Mesodermal cell (in vitro differentiated cells): ENCODE data around the gene ACVR2A.

Experiments used
- H3K27ac ChIP-seq: 2 replicates; pipeline ENCODE4 v1.7.0; 2013; ENCODE audit warnings: mild to moderate bottlenecking, low read depth, low read length, moderate library complexity; ENCODE audit not compliant: severe bottlenecking
- H3K36me3 ChIP-seq: 2 replicates; pipeline ENCODE4 v1.7.1; 2013; ENCODE audit warnings: mild to moderate bottlenecking, low read length, moderate library complexity; ENCODE audit not compliant: control insufficient read depth, insufficient read depth
- H3K4me1 ChIP-seq: one replicate; pipeline ENCODE4 v1.7.1; 2013; ENCODE audit warnings: mild to moderate bottlenecking, low read length; ENCODE audit not compliant: insufficient read depth, control insufficient read depth, poor library complexity, severe bottlenecking
- H3K4me3 ChIP-seq: 2 replicates; pipeline ENCODE4 v1.7.0; 2013; ENCODE audit warnings: low read length, control low read depth, mild to moderate bottlenecking; ENCODE audit not compliant: insufficient read depth, poor library complexity, severe bottlenecking; ENCODE audit errors: extremely low read depth
- H3K9me3 ChIP-seq: 2 replicates; pipeline ENCODE4 v1.7.1; 2013; ENCODE audit warnings: mild to moderate bottlenecking, low read length, moderate library complexity; ENCODE audit not compliant: control insufficient read depth
- WGBS, 2 experiments: methylation state at CpG; one replicate each; pipeline ENCODE4 v1.1.5; 2013; ENCODE audit warnings: missing lambda C conversion rate in 2 of 2; ENCODE audit not compliant: insufficient coverage in 2 of 2; 5-methylcytosine and 5-hydroxymethylcytosine counted together

ACVR2A gene

GRCh38 chr2:147884830-147885229, 40.0 kb downstream of the ACVR2A start:
- Histone ChIP-seq H3K36me3 (no peaks in the 10 kb centered on the region), H3K27ac (no peak overlapping the region), H3K4me3 (no peak overlapping the region), H3K9me3 (no peaks in the 10 kb centered on the region), H3K4me1 (no peaks in the 10 kb centered on the region)

GRCh38 chr2:147886136-147886535, 41.3 kb downstream of the ACVR2A start:
- no peaks in the 10 kb centered on the region for H3K9me3 ChIP-seq
- no peaks in the 10 kb centered on the region for H3K4me1 ChIP-seq
- H3K4me3 ChIP-seq: no peak overlapping the region
- H3K27ac ChIP-seq: no peak overlapping the region
- no peaks in the 10 kb centered on the region for H3K36me3 ChIP-seq
- WGBS, 2 experiments: 100% methylated on average over 1 of the region's 2 CpGs; no CpG with 5 or more reads in 1 of the 2 experiments

- Histone ChIP-seq H3K4me3 (no peak overlapping the region), H3K4me1 (no peaks in the 10 kb centered on the region), H3K27ac (no peak overlapping the region), H3K9me3 (no peaks in the 10 kb centered on the region), H3K36me3 (no peaks in the 10 kb centered on the region)
- no CpG with 5 or more reads among the region's 3 CpGs for WGBS, 2 experiments
These were observed 43.9 kb downstream of the ACVR2A start for GRCh38 chr2:147888680-147889079.

- Histone ChIP-seq H3K4me1 (no peaks in the 10 kb centered on the region), H3K9me3 (no peaks in the 10 kb centered on the region), H3K27ac (no peak overlapping the region), H3K4me3 (no peak overlapping the region), H3K36me3 (peaks cover 8% of the 10 kb centered on the region)
- 60 to 100% methylated on average over 1 of the region's 4 CpGs for WGBS, 2 experiments
These were observed 59.2 kb downstream of the ACVR2A start for GRCh38 chr2:147904051-147904450.

GRCh38 chr2:147909178-147909577, 64.3 kb downstream of the ACVR2A start:
- no peak overlapping the region for H3K27ac ChIP-seq
- no peaks in the 10 kb centered on the region for H3K36me3 ChIP-seq
- H3K9me3 ChIP-seq: no peaks in the 10 kb centered on the region
- WGBS, 2 experiments: no CpG with 5 or more reads among the region's 2 CpGs
- H3K4me3 ChIP-seq: no peak overlapping the region
- H3K4me1 ChIP-seq: peaks cover 10% of the 10 kb centered on the region

GRCh38 chr2:147910990-147911473, 66.2 kb downstream of the ACVR2A start:
- Histone ChIP-seq H3K4me3 (no peak overlapping the region), H3K4me1 (peaks cover 10% of the 10 kb centered on the region), H3K27ac (no peak overlapping the region), H3K9me3 (no peaks in the 10 kb centered on the region), H3K36me3 (no peaks in the 10 kb centered on the region)
- WGBS, 2 experiments: no CpG with 5 or more reads among the region's 2 CpGs

- Histone ChIP-seq H3K36me3 (peaks cover 1% of the 10 kb centered on the region), H3K4me1 (peaks cover 10% of the 10 kb centered on the region), H3K4me3 (no peak overlapping the region), H3K27ac (peak overlapping the region; percentile 61), H3K9me3 (no peaks in the 10 kb centered on the region)
- WGBS, 2 experiments: no CpG with 5 or more reads among the region's 3 CpGs
These were observed 69.1 kb downstream of the ACVR2A start for GRCh38 chr2:147913701-147914480.

GRCh38 chr2:147916067-147916466, 71.2 kb downstream of the ACVR2A start:
- no CpG with 5 or more reads among the region's 2 CpGs for WGBS, 2 experiments
- peaks cover 3% of the 10 kb centered on the region for H3K36me3 ChIP-seq

GRCh38 chr2:147916723-147917122, 71.9 kb downstream of the ACVR2A start:
- H3K27ac ChIP-seq: no peak overlapping the region
- peaks cover 3% of the 10 kb centered on the region for H3K36me3 ChIP-seq
- WGBS, 2 experiments: 82% methylated on average over 2 of the region's 4 CpGs; no CpG with 5 or more reads in 1 of the 2 experiments
- H3K4me1 ChIP-seq: peaks cover 10% of the 10 kb centered on the region
- no peak overlapping the region for H3K4me3 ChIP-seq
- H3K9me3 ChIP-seq: no peaks in the 10 kb centered on the region

More at GRCh38 chr2:147916067-147916466, 71.2 kb downstream of the ACVR2A start:
- Histone ChIP-seq H3K4me1 (peaks cover 10% of the 10 kb centered on the region), H3K4me3 (no peak overlapping the region), H3K27ac (no peak overlapping the region), H3K9me3 (no peaks in the 10 kb centered on the region)

GRCh38 chr2:147917161-147917560, 72.3 kb downstream of the ACVR2A start:
- peaks cover 3% of the 10 kb centered on the region for H3K36me3 ChIP-seq
- no peak overlapping the region for H3K27ac ChIP-seq
- peaks cover 10% of the 10 kb centered on the region for H3K4me1 ChIP-seq
- no peak overlapping the region for H3K4me3 ChIP-seq
- H3K9me3 ChIP-seq: no peaks in the 10 kb centered on the region
- WGBS, 2 experiments: 71 to 92% methylated on average over 1 to 2 of the region's 4 CpGs

GRCh38 chr2:147923846-147924245, 79.0 kb downstream of the ACVR2A start:
- H3K4me1 ChIP-seq: no peaks in the 10 kb centered on the region
- no peak overlapping the region for H3K27ac ChIP-seq
- WGBS, 2 experiments: 90% methylated on average over 2 of the region's 3 CpGs
- no peaks in the 10 kb centered on the region for H3K9me3 ChIP-seq
- no peak overlapping the region for H3K4me3 ChIP-seq
- peaks cover 30% of the 10 kb centered on the region for H3K36me3 ChIP-seq
